Measurements from ENCODE around the gene EIF1. TPM values are rescaled to one million over a fixed set of nuclear protein-coding genes. Genes with fewer than 3 reads are reported as not detected.
"Not testable (repeated sequence)": the region's sequence is repeated elsewhere in the genome, so short reads cannot be mapped to it uniquely, and the experiment has no call there.

The EIF1 gene
- total and polyA plus RNA-seq, 2 donors (not counting 3 experiments of a cell fraction or from before 2014, with no cell fraction given), result 168 to 814 TPM

DNA sequence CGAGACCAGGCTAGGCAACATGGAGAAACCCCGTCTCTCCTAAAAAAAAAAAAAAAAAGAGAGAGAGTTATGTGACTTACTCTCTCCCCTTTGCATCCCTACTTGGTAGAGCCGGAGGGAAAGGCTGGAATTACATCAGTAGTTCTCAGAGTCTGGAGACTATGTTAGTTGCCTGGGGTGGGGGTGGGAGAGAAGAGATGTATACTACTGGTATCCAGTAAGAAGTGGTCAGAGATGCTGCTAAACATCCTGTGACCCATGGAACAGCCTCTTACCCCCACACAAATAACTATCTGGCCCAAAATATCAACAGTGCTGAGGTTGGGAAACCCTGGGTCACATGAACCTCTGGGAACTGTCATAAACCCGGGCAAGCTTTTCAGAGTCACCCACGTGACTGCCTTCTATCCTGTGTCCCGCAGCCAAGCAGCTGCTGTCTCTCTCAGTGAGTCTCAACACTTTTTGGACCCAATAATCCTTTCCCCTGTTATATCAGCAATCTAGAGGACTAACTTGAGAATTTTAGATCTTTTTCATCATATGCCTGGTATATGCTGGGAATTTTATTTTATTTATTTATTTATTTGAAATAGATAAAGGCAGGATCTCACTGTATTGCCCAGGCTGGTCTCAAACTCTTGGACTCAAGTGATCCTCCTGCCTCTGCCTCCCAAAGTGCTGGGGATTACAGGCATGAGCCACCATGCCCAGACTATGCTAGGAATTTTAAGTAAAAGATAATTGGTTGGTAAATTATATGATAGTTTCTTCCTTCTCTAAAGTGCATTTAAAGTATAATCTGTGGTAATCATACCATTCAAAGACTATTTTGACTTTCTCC lies 8.7 kb downstream of the EIF1 start:
- Histone ChIP-seq H3K9ac (replicated peaks; ENCODE audit: extremely low read depth, insufficient read depth, low read length) (no peak overlapping the region), H2AFZ (ENCODE audit: low read depth, low read length) (no peak overlapping the region), H3K79me2 (ENCODE audit: control insufficient read depth, insufficient read depth, low read length) (no peaks in the 10 kb centered on the region), H3K27ac (ENCODE audit: insufficient read depth, low read depth, low read length) (no peak overlapping the region), H3K4me1 (ENCODE audit: control insufficient read depth, extremely low read depth, insufficient read depth, low read length) (no peaks in the 10 kb centered on the region), H3K4me3 (replicated peaks in 1 of 3; ENCODE audit: insufficient read depth in 1 of 3, low read depth in 1 of 3, low read length in 3 of 3) (no peak overlapping the region), H4K20me1 (replicated peaks; ENCODE audit: control insufficient read depth, extremely low read depth, insufficient read depth, low read length) (no peaks in the 10 kb centered on the region), H3K4me2 (ENCODE audit: insufficient read depth, low read length) (no peak overlapping the region), H3K9me1 (replicated peaks; ENCODE audit: control insufficient read depth, extremely low read depth, insufficient read depth, low read length) (no peaks in the 10 kb centered on the region), H3K36me3 (ENCODE audit: control insufficient read depth in 2 of 2, extremely low read depth in 1 of 2, insufficient read depth in 2 of 2, low read length in 2 of 2) (peaks cover 6 to 8% of the 10 kb centered on the region in 2 experiments), H3K9me3 (replicated peaks; ENCODE audit: control insufficient read depth, insufficient read depth, low read length) (no peaks in the 10 kb centered on the region), H3K27me3 (ENCODE audit: control insufficient read depth in 2 of 2, insufficient read depth in 2 of 2, low read length in 2 of 2) (no peaks in the 10 kb centered on the region)
- FAIRE-seq (no peak), DNase-seq (ENCODE audit: low read depth, low spot score) (no peak)
- TF ChIP-seq GATA2 (IDR thresholded peaks at IDR 0.05; ENCODE audit: insufficient read depth, insufficient read length, low read depth, low read length), result no peak
- TF ChIP-seq, protein P1, sequence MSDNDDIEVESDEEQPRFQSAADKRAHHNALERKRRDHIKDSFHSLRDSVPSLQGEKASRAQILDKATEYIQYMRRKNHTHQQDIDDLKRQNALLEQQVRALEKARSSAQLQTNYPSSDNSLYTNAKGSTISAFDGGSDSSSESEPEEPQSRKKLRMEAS (IDR thresholded peaks at IDR 0.05; ENCODE audit: insufficient read depth, insufficient read length), result no peak
- TF ChIP-seq POLR2AphosphoS5 (IDR thresholded peaks at IDR 0.05; ENCODE audit: insufficient read depth, low read depth, low read length), result no peak
- TF ChIP-seq FOS (IDR thresholded peaks at IDR 0.05; ENCODE audit: borderline replicate concordance, insufficient read depth, low read length), result no peak
- no peak for TF ChIP-seq EZH2 (IDR thresholded peaks at IDR 0.05; ENCODE audit: borderline replicate concordance, low read depth, low read length, severe bottlenecking)
- no peak for TF ChIP-seq JUN (IDR thresholded peaks at IDR 0.05; ENCODE audit: borderline replicate concordance, insufficient read depth, insufficient read length, low read depth)
- TF ChIP-seq, protein P2, sequence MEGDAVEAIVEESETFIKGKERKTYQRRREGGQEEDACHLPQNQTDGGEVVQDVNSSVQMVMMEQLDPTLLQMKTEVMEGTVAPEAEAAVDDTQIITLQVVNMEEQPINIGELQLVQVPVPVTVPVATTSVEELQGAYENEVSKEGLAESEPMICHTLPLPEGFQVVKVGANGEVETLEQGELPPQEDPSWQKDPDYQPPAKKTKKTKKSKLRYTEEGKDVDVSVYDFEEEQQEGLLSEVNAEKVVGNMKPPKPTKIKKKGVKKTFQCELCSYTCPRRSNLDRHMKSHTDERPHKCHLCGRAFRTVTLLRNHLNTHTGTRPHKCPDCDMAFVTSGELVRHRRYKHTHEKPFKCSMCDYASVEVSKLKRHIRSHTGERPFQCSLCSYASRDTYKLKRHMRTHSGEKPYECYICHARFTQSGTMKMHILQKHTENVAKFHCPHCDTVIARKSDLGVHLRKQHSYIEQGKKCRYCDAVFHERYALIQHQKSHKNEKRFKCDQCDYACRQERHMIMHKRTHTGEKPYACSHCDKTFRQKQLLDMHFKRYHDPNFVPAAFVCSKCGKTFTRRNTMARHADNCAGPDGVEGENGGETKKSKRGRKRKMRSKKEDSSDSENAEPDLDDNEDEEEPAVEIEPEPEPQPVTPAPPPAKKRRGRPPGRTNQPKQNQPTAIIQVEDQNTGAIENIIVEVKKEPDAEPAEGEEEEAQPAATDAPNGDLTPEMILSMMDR (IDR thresholded peaks at IDR 0.05; ENCODE audit: extremely low read depth in 1 of 2, insufficient read depth in 1 of 2, low read depth in 1 of 2, low read length in 2 of 2), result no peak
- TF ChIP-seq MYC (IDR thresholded peaks at IDR 0.05; ENCODE audit: low read depth, low read length), result no peak
- TF ChIP-seq POLR2A (IDR thresholded peaks at IDR 0.05; ENCODE audit: low read depth, low read length), result no peak
- intact Hi-C loops (cut with micrococcal nuclease), result no loop called here
- BruUV-seq (replicated peaks), result no TSS peak
- dilution Hi-C loops (cut with MboI; ENCODE audit: extremely low pct_ligation_motif_present, low sequenced_read_pairs), result no loop called here
- CTCF ChIA-PET, result interaction anchor here (1.1 kb wide), 1 partner anchor 114 kb away, joined by 3 read pairs; no protein-coding TSS in a partner anchor
- POLR2A ChIA-PET, result interaction anchor here (1.0 kb wide), 1 partner anchor 9 kb away, joined by 3 read pairs; the partner anchor contains the start of gene EIF1

DNA sequence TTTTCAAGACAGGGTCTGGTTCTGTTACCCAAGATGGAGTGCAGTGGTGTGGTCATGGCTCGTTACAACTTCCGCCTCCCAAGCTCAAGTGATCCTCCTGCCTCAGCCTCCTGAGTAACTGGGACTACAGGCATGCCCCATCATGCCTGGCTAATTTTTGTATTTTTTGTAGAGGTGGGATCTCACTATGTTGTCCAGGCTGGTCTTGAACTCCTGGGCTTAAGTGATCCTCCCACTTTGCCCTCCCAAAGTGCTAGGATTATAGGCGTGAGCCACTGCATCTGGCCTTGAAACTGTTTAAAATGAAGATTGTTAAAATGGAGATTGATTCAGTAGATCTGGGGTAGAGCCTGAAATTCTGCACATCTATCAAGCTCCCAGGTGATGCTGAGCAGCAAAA lies 12.2 kb downstream of the EIF1 start:
- DNase-seq (ENCODE audit: low read depth, low spot score); H3K9me3 ChIP-seq (replicated peaks; ENCODE audit: control insufficient read depth, insufficient read depth, low read length); H3K9ac ChIP-seq (replicated peaks; ENCODE audit: extremely low read depth, insufficient read depth, low read length); H3K9me1 ChIP-seq (replicated peaks; ENCODE audit: control insufficient read depth, extremely low read depth, insufficient read depth, low read length); H2AFZ ChIP-seq (ENCODE audit: low read depth, low read length); H3K4me2 ChIP-seq (ENCODE audit: insufficient read depth, low read length); H4K20me1 ChIP-seq (replicated peaks; ENCODE audit: control insufficient read depth, extremely low read depth, insufficient read depth, low read length); H3K4me3 ChIP-seq (replicated peaks in 1 of 3; ENCODE audit: insufficient read depth in 1 of 3, low read depth in 1 of 3, low read length in 3 of 3); H3K27ac ChIP-seq (ENCODE audit: insufficient read depth, low read depth, low read length); CTCF ChIA-PET; dilution Hi-C loops (cut with MboI; ENCODE audit: extremely low pct_ligation_motif_present, low sequenced_read_pairs); H3K36me3 ChIP-seq (ENCODE audit: control insufficient read depth in 2 of 2, extremely low read depth in 1 of 2, insufficient read depth in 2 of 2, low read length in 2 of 2); H3K79me2 ChIP-seq (ENCODE audit: control insufficient read depth, insufficient read depth, low read length); FAIRE-seq; intact Hi-C loops (cut with micrococcal nuclease); POLR2A ChIA-PET; H3K4me1 ChIP-seq (ENCODE audit: control insufficient read depth, extremely low read depth, insufficient read depth, low read length); H3K27me3 ChIP-seq (ENCODE audit: control insufficient read depth in 2 of 2, insufficient read depth in 2 of 2, low read length in 2 of 2); BruUV-seq (replicated peaks): not testable (repeated sequence)

All from endothelial cell of umbilical vein (primary cell).